ENCODE data around the gene DOP1A. TPM values are rescaled to one million over a fixed set of nuclear protein-coding genes. Genes with fewer than 3 reads are reported as not detected.

DOP1A gene
- total and polyA plus RNA-seq, 2 experiments from 2014 or later: 4.5 to 26.0 TPM

DNA sequence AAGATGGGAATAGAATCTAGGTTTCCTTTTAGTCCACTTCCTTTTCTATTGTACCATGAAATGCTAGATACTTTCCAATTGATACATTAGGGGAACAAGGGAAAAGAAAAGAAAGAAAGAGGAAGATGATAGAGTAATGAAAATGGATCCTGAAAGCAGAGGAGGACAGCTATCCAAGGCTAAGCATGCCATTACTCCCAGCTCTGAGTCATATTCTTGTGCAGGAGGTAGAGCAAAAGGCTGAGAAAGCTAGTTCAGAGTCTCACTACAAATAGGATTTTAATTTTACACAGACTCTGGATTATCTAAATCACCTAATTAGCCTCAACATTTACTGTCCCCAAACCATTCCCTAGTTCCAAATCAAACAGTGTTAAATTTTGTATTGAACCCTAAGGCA is 149.3 kb downstream of the DOP1A start:
- Histone ChIP-seq H3K4me3 (no peak overlapping the region), H3K27ac (no peak overlapping the region), H3K36me3 (no peaks in the 10 kb centered on the region), H3K4me1 (ENCODE audit: low read depth) (no peaks in the 10 kb centered on the region), H3K27me3 (no peaks in the 10 kb centered on the region), H3K9me3 (ENCODE audit: low read depth) (no peaks in the 10 kb centered on the region)
- no peak for DNase-seq (ENCODE audit: low read depth in 1 of 2, low spot score in 1 of 2)
- no peak for TF ChIP-seq CTCF (IDR thresholded peaks at IDR 0.05; ENCODE audit: low read depth, low read length)

Other genes with a start within 250 kb of the DOP1A start
- gene UBE3D, start 1.8 kb upstream of the DOP1A start, total RNA-seq: 16.2 and 19.5 TPM in 2 replicates
- 13.9 and 14.5 TPM in 2 replicates for gene UBE3D, start 1.8 kb upstream of the DOP1A start, polyA plus RNA-seq
- gene PGM3, start 125.6 kb downstream of the DOP1A start, total RNA-seq: 23.3 and 23.9 TPM in 2 replicates
- 39.7 and 45.3 TPM in 2 replicates for gene PGM3, start 125.6 kb downstream of the DOP1A start, polyA plus RNA-seq
- 5.6 and 5.9 TPM in 2 replicates for gene RWDD2A, start 125.7 kb downstream of the DOP1A start, total RNA-seq
- 11.0 and 13.5 TPM in 2 replicates for gene RWDD2A, start 125.7 kb downstream of the DOP1A start, polyA plus RNA-seq